ENCODE data around the gene HAL.

DNA sequence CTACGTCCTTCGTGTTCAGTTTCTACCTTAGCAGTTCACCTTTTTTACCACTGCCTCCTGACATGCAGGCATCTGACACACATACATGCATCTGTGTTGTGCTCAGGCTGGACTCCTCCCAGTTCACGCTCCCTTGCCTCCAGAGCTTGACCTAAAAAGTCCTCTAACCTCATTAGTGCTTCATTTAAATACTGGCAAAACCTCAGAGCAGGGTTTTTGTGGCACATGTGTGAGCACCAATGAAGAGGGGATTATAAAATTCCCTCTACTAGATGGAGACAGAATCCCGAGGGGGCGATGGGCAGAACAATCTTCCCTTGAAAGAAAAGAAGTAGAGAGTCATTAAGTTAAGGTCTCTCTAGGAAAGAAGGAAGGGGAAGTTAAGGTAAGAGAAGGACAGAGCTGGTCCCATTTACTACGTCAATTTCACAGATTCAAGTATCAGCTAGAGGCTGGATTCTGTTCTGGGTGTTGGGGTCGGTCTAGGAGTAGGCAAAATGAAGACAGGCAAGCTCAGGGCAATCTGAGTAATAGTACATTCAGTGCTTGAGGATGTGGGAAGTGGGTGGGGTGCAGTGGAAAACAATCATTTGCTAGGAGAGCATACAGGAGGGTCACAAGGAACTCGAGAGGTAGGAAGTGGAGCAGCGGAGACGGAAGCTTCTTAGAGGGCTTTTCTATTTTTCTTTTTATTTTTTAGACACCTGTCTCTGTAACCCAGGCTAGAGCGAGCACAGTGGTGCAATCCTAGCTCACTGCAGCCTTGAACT is 7.5 kb downstream of the HAL start:
- TF ChIP-seq, protein P1, sequence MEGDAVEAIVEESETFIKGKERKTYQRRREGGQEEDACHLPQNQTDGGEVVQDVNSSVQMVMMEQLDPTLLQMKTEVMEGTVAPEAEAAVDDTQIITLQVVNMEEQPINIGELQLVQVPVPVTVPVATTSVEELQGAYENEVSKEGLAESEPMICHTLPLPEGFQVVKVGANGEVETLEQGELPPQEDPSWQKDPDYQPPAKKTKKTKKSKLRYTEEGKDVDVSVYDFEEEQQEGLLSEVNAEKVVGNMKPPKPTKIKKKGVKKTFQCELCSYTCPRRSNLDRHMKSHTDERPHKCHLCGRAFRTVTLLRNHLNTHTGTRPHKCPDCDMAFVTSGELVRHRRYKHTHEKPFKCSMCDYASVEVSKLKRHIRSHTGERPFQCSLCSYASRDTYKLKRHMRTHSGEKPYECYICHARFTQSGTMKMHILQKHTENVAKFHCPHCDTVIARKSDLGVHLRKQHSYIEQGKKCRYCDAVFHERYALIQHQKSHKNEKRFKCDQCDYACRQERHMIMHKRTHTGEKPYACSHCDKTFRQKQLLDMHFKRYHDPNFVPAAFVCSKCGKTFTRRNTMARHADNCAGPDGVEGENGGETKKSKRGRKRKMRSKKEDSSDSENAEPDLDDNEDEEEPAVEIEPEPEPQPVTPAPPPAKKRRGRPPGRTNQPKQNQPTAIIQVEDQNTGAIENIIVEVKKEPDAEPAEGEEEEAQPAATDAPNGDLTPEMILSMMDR (IDR thresholded peaks at IDR 0.05): no peak
- TF ChIP-seq POLR2A (IDR thresholded peaks at IDR 0.05; ENCODE audit: low read depth) (no peak), EP300 (IDR thresholded peaks at IDR 0.05) (no peak), POLR2AphosphoS5 (IDR thresholded peaks at IDR 0.05) (no peak)

All from esophagus muscularis mucosa (tissue), 4 donors.